NCI-H1105 (cell line): ENCODE measurements around the gene CDRT15L2.
"Not testable (repeated sequence)": the region's sequence is repeated elsewhere in the genome, so short reads cannot be mapped to it uniquely, and the experiment has no call there.

ENCODE experiments used
- DNase-seq: peaks from one replicate; lab custom pipeline; 2025; lab: John Stamatoyannopoulos, UW

CDRT15L2 gene

DNA sequence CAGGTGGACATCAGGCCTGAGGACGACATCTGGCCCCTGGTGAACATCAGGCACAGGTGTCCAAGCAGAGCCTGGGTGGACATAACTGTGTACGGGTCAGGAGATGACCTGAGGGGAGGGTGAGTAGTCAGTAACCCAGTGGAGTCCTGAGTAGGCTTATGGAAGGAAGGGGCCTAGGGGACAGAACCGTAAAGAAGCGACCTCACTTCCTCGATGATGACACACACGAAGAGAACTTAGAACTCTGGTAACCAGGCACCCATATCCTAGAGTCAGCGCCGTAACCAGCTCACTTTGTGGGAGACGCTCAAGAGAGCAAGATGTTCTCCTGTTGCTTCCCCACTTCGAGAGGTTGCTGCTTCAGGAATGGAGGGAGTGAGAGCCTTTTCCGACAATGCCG is at the start of gene CDRT15L2:
TSS of gene CDRT15L2 (plus strand) at position 301 of the 400 bp plus-strand sequence. CDS start at position 321, 20 bp downstream.
- DNase-seq = not testable (repeated sequence)

DNA sequence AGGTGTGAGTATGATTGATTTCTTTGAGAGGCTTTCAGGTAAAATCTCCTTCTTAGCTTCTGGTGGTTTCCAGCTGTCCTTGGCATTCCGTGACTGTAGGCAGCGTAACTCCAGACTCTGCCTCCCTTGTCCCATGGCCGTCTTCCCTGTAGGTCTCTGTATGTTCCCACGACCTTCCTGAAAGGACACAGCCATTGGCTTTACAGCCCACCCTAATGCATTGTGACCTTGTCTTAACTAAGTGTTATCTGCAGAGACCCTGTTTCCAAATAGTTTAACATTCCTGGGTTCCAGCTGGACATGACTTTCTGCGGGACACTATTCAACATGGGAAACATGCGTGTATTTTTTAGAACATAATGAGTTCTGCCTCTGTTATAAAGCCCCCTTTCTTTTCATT is 49.4 kb upstream of the CDRT15L2 start:
- not testable (repeated sequence) for DNase-seq

DNA sequence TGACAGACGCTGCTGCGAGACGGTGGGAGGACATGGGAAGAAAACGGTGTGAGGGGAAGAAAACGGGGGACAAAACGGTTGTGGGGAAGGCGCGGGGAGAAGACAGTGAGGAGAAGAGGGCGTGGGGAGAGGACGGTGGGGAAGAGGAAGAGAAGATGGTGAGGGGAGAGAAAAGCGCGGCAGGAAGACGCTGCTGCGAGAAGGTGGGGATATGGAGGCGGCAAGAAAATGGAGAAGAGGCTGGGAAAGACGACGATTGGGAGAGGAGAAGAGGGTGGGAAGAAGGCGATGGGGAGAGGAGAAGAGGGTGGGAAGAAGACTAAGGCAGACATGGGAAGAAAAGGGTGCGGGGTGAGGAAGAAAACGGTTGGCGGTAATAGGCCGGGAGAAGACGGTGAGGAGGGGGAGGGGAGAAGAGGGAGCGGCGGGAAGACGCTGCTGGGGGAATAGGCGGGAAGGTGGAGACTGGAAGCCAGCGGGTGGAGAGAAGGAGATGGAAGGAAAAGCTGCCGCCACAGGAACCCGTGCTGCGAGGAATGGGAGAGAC is 46.9 kb upstream of the CDRT15L2 start:
- not testable (repeated sequence) for DNase-seq

DNA sequence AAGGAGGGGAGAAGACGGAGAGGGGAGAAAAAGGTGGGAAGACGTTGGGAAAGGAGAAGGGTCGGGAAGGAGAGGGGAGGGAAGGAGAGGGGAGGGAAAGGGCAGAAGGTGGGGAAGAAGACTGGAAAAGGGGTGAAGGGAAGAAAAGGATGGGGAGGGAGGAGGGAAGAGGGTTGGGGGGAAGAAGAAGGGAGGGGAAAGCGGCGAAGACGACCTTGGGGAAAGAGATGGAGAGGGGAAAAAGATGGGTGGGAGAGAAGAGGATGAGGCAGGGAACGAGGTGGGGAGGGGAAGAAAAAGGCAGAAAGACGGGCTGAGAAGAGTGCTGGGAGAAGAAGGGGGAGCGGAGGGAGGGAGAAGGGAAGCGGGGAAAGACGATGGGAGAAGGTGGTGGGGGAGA is 46.3 kb upstream of the CDRT15L2 start:
- DNase-seq = not testable (repeated sequence)

DNA sequence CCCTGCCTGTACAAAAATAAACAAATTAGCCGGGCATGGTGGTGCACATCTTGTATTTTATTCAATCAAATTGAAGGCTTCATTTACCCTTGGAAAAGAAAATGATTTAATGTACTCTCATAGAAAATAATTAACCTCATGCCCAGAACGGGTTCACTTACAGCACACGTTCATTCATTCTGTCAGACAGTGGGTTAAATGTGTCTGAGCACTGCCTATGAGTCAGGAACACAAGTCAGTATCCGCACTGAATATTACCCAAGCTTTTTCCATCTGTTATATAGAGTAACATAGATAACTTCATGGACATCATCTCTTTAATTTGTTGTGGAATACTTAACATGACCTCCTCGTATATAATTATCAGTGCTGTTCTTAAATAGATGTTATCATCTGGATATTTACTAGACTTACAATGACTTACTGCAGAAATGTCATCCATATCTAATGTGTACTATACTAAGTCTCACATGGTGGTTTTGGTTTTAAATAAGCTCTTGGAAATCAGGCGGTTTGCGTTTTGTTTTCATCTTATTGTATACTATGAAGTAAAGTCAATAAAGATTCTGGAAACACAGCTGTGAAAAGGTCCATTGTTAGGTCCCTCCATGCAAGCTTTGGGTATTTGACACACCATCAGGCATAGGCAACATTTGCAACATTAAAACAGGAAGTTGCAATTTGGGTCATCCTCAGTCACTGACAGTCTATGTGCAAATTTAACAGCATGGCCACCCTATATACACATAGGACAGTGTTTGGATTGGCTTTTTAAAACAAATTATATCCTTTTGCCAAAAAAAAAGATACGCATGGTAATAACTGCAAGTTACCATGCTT is 44.6 kb upstream of the CDRT15L2 start:
- DNase-seq = not testable (repeated sequence)

DNA sequence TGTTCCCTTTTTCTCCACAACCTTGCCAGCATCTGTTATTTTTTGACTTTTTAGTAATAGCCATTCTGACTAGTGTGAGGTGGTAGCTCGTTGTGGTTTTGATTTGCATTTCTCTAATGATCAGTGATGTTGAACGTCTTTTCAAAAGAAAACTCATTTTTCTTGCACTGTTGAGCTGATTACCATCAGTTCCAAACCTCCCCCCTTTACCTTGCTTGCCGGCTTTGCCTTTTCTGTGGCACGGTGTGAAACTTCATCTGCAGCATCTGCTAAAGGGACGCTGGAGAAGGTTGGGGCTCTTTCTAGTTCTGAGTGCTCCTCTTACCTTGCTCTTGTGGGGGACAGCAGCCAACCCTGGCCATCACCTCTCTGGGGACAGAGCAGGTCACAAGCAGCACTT is 39.1 kb upstream of the CDRT15L2 start:
- not testable (repeated sequence) for DNase-seq

DNA sequence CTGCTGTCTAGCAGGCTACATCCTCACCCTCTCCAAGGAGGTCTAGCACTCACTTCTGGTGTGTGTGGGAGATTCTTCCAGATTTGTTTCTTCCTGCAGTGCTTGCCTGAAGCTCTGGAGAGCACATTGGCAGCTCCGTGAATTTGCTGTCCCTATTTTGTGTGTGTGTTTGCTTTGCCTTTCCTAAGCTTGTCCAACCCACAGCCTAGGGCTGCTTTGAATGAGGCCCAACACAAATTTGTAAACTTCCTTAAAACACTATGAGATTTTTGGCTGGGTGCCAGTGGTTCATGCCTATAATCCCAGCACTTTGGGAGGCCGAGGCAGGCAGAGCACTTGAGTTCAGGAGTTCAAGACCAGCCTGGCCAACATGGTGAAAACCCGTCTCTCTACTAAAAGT is 38.7 kb upstream of the CDRT15L2 start:
- not testable (repeated sequence) for DNase-seq

DNA sequence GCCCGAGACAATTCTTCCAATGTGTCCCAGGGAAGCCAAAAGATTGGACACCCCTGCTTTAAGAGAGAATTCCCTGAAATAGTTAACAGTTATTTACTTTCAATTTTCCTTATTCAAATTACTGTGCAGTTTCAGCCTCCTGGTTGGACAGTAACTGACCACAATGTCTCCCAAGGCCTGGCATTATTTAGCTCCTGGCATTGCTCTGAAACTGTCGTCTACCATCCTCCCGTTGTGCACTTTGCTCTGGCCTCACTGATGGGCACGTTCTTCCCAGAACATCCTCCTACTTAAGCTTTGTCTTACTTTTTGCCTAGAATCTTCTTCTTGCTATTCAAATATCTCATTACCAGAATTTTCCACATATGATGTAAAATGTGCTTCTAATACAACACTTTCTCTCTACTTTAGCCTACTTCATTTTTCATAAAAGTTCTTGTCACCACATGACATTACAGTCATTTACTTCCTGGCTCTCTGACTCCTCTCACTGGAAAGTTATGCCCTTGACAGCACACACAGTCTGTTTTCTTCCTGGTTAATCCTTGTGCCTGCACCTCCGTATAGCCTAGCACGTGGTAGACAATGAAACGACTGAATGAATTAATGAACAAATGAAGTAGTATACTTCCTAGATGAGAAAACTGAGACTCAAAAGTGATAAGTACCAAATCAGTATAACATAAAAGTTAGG is 37.5 kb upstream of the CDRT15L2 start:
- not testable (repeated sequence) for DNase-seq

DNA sequence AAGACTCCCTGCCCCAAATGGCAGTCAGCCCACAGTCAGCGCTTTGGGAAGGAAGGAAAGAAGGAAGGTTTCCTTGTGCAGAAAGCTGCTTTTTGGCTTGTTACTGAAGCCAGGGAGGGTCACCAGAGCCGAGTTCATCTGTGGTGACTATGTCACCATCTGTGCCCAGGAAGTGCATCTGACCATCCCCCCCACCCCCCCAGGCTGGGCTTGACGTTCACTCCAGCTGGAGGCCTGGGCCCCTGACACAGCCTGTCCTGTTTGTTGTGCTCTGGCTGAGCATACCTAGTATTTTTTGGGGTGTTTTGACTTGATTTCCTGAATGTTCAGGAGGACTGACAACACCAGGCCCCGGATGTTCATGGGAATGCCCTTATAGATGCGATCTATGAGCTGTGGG is 31.6 kb upstream of the CDRT15L2 start:
- DNase-seq = not testable (repeated sequence)

DNA sequence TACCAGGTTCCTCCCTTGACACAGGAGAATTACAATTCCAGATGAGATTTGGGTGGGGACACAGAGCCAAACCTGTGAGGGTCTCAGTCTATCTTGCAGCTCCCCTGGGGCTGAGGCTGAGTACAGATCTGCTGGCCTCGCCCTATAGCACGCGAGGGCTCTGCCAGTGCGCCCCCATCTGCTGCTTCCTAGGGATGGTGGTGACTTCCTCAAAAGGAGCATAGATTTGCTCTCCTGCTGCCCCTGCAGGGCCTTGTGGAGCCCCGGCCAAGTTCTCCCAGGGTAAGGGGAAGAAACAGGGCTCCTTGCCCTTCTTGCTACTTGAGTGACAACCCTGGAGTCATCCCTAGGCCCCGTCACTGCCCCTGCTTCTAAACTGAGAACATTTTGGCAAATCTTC is 26.6 kb upstream of the CDRT15L2 start:
- not testable (repeated sequence) for DNase-seq

DNA sequence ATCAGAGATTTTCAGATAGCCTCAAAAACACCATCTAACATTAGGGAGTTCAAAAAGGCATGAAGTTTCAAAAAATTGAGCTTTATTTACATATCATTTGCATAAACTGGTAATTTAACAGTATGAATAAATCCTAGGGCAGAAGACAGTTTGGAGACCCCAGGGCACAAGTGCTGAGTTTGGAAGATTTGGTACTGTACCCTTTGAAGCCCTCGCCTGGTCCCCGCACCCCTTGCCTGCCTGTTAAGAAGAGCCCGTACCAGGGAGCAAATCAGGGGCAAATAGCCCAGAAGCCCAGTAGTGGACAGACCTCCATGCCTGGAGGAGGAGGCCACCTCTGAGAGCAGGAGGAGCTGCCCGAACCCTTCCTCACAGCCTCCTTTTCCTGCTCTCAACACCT is 24.8 kb upstream of the CDRT15L2 start:
- not testable (repeated sequence) for DNase-seq

DNA sequence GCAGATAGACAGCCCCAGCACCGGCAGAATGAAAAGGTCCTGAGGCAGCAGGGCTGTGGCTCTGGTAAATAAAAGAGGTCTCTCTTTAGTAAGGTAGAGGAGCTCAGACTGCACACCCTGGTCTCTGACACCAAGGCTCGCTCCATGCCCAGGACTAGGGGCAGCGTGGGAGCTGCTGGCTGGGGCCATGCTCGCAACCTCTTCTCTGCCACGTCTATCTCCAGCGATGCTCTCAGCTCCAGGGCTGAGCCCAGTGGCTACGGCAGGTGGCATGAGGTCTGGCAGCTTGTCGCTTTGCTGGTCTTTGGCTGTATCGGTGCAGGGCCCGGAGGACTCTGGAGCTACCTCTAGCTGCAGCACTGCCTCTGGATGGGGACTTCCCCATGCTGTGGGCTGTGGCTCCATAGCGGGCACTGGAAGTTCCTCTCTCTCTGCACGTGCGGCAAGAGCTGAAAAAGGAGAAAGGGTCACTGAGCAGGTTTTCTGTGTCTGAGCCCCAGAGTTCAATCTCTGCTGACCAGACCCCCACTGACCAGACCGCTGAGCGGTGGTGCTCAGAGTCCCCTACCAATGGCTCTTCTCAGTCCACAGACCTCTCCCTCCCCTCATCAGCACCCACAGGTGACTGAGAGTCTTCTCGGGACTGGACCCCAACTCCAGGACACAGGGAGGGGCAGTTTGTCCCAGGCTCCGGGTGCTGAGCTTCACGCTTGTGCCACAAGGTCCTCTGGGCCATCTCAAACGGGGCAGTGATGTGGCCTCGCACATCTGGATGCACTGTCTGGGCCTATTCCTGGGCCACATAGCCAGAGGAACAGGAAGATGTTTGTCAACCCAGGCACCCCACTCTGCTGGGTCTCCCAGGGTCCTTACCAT is 24.2 kb upstream of the CDRT15L2 start:
- DNase-seq = not testable (repeated sequence)

DNA sequence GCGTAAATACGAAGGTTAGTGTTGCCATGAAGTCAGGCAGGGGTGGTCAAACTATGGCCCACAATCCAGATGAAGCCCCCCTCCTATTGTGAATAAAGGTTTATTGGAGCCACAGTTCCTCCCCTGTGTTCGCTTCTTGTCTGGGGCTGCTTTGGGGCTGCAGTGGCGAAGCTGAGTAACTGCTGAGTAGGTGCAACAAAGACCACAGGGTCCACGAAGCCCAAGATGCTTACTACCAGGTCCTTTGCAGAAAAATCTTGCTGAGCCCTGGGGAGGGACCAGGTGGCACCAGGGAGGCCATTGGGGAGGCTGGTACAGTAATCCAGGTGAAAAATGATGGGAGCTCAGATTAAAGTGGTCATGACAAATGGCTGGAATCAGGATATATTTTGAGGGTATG is 21.4 kb upstream of the CDRT15L2 start:
- DNase-seq = not testable (repeated sequence)

DNA sequence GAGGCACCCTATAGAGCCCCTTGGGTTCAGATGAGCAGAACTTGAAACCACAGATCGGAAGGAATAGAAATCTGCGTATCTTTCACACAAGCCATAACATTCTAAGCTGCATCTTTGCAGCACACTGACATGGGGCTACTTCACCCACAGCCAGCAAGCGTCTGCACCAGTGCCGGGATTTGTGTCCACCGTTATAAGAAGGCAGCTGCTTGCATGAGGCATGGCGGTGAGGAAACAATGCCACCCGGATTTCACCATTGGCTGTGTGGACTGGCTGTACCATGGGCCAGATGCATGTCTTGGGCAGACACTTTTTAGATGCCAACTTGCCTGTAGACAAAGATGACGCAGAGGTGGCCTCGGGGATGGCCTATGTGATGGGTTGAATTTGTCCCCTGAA is 20.5 kb upstream of the CDRT15L2 start:
- not testable (repeated sequence) for DNase-seq

DNA sequence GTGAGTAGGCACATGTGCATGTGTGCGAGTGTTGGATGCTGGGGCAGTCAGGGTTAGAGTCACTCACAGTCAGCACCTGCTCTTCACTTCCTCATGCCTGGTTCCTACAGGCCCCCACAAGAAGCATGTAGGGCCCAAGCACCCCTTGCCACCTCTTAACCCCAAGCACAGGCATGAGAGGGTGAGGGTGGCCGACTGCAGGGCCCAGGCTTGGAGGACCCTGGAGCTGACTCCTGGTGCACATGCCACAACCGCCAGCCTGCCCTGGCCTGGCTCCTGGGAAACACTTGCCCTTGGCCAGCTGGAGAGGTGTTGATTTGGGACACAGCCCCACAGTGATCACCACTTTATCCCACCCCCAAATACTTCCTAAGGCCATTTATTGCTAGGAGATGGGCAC is 16.9 kb upstream of the CDRT15L2 start:
- no peak for DNase-seq

DNA sequence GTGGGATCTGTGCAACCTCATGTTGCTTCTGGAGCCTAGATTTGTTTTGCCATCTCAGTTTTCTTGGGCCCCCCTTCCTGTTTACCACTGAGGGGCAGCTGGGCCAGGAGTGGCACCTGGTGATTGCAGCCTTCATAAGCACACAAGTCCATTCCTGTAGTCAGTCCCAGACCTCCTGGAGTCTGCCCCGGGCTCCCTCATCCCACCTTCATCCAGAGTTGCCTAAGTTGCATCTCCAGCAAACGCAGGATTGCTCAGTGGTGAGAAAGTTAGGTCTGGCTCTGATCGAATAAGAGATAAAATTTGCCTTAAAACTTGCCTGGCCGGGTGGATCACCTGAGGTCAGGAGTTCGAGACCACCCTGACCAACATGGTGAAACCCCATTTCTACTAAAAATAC is 14.3 kb upstream of the CDRT15L2 start:
- DNase-seq = not testable (repeated sequence)

DNA sequence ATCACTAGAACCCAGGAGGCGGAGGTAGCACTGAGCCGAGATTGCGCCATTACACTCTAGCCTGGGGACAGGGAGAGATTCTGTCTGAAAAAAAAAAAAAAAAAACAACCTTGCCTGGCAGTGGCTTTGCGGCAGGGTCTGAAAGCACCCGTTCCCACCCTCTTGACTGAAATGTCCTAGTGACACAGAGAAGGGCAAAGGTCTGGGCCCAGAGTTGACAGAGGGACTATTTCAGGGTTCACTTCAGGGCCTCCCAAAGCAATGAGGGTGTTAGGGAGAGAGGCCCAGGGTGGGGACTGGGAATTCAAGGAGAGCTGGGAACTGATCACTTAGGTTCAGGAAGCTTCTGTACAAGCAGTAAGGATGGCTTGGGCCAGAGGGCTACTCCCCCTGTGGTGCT is 13.8 kb upstream of the CDRT15L2 start:
- no peak for DNase-seq

DNA sequence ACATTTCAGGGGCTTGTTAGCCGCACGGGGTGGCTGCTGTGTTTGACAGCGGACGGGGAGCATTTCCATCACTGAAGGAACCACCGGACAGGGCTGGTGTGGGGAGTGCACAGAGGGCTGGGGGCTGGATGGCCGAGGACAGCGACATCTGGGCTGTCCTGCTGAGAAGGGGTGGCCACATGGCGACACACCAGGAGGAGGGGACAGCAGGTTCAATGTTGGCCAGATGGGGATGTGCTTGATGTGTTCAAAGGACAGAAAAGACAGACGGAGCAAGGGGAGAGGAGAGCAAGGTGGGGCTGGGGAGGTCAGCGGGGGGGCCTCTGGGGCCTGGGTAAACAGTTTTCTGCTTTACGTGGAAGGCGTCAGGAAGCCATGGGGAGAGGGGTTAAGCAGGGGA is 12.8 kb upstream of the CDRT15L2 start:
- DNase-seq = not testable (repeated sequence)

DNA sequence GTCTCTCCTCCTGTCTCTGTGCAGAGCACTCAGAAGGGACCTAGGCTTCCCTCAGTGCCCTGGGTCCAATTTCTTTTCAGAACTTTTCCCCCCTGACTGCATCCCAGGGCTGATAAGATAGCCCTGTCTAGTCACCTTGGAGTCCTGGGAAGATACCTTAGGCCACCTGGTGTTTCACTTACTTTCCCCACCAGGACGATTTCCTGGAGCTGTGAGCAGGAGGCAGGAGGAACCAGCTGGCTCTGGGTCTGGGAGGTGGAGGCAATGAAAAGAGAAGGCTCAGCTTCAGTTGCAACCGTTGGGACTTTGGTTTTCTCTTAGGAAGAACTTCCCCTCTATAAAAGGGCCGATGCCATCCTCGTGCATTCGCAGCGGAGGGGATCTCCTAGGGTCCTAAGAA is 12.1 kb upstream of the CDRT15L2 start:
- not testable (repeated sequence) for DNase-seq

DNA sequence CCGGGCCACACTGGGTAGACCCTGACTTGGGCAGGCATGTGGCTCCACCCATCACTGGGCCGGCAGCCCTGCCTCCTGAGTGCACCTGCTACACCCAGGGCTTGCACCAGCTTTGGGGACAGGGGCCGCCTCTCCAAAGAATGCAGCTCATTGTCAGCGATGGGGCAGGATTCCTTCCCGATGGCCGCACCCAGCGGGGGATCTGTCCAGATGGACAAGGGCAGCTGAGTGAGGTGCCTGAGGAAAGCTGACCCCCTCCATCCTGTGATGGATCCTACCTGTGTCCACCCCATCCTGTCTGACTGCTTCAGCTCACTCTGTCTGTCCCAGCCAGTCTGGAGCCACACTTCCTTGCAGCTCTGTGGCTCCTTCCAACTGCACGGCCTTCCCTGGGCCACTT is 10.9 kb upstream of the CDRT15L2 start:
- DNase-seq = not testable (repeated sequence)

DNA sequence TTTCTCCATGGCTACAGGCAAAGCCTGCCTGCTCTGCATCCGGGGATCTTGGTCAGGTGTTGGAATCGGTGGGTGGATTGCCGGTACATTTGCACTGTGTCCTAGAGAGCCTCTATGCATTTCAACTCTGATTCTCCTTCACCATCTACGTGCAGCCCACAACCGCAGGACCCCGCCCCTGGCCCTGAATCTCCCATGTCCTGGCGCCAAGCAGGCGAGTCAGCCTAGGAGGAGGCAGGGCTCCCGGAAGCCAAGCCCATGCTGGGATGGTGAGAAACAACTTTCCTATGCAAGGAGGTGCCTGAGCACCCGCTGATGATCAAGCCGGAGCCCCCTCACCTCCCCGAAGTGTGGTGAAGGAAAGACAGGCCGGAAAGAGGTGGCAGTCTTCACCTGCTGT is 7.9 kb upstream of the CDRT15L2 start:
- DNase-seq = not testable (repeated sequence)

DNA sequence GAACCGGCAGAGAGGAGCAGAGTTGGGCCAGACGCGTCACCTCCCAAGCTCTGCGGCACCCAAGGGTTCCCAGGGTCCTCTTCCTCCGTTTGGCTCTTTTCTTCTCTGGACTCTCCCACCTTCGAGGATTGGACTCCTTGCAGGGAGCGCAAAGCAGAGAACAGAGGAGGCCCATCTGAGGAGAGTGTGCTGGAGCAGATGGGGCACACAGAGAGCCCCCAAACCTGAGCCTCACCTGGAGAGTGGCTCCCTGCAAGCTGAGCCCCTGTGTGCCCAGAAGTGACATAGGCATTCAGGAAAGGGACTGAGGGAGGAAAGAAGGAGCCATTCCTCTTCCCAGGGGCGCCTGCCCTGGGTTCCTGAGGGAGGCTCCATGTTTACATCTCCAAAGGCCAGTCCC is 6.3 kb upstream of the CDRT15L2 start:
- DNase-seq = not testable (repeated sequence)
